Aorta (tissue), 4 donors: Measurements from ENCODE around the gene CENPVL1. TPM values are rescaled to one million over a fixed set of nuclear protein-coding genes. Genes with fewer than 3 reads are reported as not detected.

ENCODE experiments used
- polyA plus RNA-seq, 2 donors: library from polyadenylated mRNA; stranded (reverse); fragments of 200-250 nt; gene quantifications; one replicate each; pipeline ENCODE4 v1.2.3, GENCODE V29; 2013
- total RNA-seq, 2 donors: library from RNA; stranded (reverse); fragmentation: NEBNext Ultra II Directional; extraction: Animal tissue kit (Norgen Biotek cat#: 25700); gene quantifications; one replicate each; pipeline ENCODE4 v1.2.1, GENCODE V29; 2021
- donor health status: healthy with polysubstance abuse.
- donor health status: Bipolar disorder and iron deficiency.
- donor health status: DM: no; HTN: no; CAD: no.
- donor health status: DM: yes; HTN: yes; CAD: no.

Gene CENPVL1
- total and polyA plus RNA-seq, 4 donors: not detected

Other genes with a start within 250 kb of the CENPVL1 start
- 1 to 10 TPM; 1.4 to 2.1 TPM for gene NUDT11, start 213.9 kb upstream of the CENPVL1 start, total RNA-seq
- 1 to 10 TPM; 2.4 to 4.9 TPM for gene NUDT11, start 213.9 kb upstream of the CENPVL1 start, polyA plus RNA-seq
- gene CENPVL3, start 91.6 kb upstream of the CENPVL1 start, total RNA-seq: not detected
- gene CENPVL3, start 91.6 kb upstream of the CENPVL1 start, polyA plus RNA-seq: not detected
- not detected for gene CENPVL2, start 27.7 kb upstream of the CENPVL1 start, total RNA-seq
- not detected for gene CENPVL2, start 27.7 kb upstream of the CENPVL1 start, polyA plus RNA-seq
- 1 to 10 TPM; 7.4 to 7.7 TPM for gene GSPT2, start 32.9 kb downstream of the CENPVL1 start, total RNA-seq
- 1 to 10 TPM; 1.3 to 6.8 TPM for gene GSPT2, start 32.9 kb downstream of the CENPVL1 start, polyA plus RNA-seq
- gene MAGED1, start 183.1 kb downstream of the CENPVL1 start, total RNA-seq: 10 to 100 TPM; 82.2 to 91.2 TPM
- 10 to 100 TPM; 26.7 to 57.9 TPM for gene MAGED1, start 183.1 kb downstream of the CENPVL1 start, polyA plus RNA-seq